GM12865 (cell line): ENCODE measurements around the gene PGAM4.
"Not testable (repeated sequence)": the region's sequence is repeated elsewhere in the genome, so short reads cannot be mapped to it uniquely, and the experiment has no call there.

Experiments used
- DNase-seq: peaks from one replicate; pipeline ENCODE4 v3.0.0; 2010; ENCODE audit warnings: low read depth
- H3K4me3 ChIP-seq: 2 replicates; pipeline ENCODE4 v1.5.1; 2011; ENCODE audit warnings: mild to moderate bottlenecking, low read depth, low read length, control low read depth
- TF ChIP-seq, protein P1 (sequence below): IDR thresholded peaks from 2 replicates; pipeline ENCODE4 v1.5.1; 2011; ENCODE audit warnings: low read length, control low read depth, low read depth, inconsistent platforms; ENCODE audit not compliant: insufficient read depth; ENCODE audit errors: missing control alignments

The PGAM4 gene

DNA sequence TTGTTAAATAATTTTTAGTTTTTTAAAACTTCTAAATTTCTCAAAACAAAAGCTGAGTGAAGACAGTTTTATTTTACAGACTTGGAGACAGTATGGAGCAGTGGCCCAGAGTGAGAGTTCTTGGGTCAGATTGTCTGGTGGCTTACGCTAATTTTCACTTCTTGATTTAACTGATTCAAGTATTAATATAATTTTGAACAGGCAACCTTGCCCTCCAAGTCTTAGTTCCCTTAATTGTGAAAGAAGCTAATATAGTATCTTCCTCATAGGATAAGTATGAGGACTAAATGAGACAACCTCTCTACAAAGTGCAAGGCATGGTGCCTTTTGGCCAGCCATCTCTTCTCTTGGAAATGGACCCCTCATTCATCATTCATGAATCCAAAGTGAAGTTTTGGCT lies 33.6 kb downstream of the PGAM4 start:
- DNase-seq: no peak
- TF ChIP-seq, protein P1, sequence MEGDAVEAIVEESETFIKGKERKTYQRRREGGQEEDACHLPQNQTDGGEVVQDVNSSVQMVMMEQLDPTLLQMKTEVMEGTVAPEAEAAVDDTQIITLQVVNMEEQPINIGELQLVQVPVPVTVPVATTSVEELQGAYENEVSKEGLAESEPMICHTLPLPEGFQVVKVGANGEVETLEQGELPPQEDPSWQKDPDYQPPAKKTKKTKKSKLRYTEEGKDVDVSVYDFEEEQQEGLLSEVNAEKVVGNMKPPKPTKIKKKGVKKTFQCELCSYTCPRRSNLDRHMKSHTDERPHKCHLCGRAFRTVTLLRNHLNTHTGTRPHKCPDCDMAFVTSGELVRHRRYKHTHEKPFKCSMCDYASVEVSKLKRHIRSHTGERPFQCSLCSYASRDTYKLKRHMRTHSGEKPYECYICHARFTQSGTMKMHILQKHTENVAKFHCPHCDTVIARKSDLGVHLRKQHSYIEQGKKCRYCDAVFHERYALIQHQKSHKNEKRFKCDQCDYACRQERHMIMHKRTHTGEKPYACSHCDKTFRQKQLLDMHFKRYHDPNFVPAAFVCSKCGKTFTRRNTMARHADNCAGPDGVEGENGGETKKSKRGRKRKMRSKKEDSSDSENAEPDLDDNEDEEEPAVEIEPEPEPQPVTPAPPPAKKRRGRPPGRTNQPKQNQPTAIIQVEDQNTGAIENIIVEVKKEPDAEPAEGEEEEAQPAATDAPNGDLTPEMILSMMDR: no peak
- H3K4me3 ChIP-seq: no peak overlapping the region

DNA sequence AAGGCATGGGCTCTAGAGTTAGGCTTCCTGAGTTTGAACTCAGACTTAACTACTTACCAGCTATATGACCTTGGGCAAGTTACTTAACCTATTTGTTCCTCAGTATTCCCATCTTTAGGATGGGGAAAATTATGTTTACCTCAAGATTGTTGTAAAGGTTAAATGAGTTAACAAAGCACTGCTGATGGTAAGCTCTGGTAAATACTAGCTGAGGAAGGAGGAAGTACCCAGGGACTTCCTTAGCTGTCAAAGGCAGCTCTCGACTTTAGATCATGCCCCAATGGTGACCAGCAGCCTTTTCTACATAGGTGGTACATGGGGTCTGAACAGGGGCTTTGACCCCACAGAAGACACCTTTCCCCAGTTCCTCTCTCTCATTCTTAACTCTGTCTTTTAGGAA lies 38.9 kb downstream of the PGAM4 start:
- TF ChIP-seq, protein P1: no peak
- no peak overlapping the region for H3K4me3 ChIP-seq
- no peak for DNase-seq

DNA sequence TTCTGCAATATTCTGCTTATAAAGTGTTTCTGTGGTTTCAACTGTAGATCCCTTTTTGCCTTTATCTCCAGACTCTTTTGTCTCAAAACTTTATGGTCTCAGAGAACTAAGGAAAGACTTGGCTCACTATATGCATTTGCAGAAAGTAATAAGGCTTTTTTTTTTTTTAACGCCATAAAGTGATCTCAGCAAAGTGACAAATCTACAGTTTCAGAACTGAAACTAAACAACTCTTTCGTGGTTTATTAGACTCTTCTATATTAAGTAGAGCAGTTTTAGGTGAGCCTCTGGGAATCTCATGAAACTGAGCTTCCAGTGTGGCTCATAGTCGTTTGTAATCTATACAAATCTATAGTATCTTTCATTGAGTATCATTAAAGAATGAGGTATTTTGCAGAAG lies 43.7 kb downstream of the PGAM4 start:
- TF ChIP-seq, protein P1: no peak
- no peak for DNase-seq
- H3K4me3 ChIP-seq: no peak overlapping the region

DNA sequence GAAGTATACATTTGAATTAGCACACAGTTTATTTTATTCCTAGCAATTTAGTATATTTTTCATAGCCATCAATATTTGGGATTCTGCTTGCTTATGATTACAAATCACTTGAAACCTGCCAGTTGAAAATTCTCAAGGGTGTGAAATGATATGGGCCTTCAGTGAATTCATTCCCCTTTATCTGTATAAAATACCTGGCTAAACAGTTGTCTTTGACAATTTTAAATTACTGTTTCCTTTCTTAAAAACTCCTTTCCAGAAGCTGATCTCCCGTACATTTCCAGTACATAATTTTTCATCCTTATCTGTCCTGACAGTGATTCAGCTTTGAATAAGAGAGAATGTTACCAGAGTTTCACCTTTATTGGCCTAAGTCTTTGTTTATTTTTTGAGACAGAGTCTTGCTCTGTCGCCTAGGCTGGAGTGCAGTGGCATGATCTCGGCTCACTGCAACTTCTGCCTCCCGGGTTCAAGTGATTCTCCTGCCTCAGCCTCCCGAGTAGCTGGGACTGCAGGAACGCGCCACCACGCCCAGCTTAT lies 45.0 kb downstream of the PGAM4 start:
- no peak for DNase-seq
- H3K4me3 ChIP-seq: no peak overlapping the region
- TF ChIP-seq, protein P1: no peak

DNA sequence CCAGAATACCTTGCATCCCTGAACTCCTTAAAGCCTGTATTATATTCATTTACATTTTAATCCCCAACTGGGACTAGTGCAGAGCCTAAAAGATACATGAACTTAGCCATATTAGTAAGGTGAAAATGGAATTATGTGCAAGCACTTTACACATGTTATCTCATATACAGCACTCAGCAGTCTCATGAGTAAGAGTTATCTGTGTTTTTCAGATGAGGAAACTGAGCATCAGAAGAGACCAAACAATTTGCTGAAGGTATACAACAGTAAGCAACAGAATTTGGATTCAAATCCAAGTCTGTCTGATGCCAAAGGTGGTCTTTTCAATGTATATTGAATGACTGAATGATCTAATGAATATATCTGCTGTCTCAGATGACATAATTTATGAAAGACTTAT lies 46.7 kb downstream of the PGAM4 start:
- H3K4me3 ChIP-seq: no peak overlapping the region
- TF ChIP-seq, protein P1: no peak
- DNase-seq: no peak

DNA sequence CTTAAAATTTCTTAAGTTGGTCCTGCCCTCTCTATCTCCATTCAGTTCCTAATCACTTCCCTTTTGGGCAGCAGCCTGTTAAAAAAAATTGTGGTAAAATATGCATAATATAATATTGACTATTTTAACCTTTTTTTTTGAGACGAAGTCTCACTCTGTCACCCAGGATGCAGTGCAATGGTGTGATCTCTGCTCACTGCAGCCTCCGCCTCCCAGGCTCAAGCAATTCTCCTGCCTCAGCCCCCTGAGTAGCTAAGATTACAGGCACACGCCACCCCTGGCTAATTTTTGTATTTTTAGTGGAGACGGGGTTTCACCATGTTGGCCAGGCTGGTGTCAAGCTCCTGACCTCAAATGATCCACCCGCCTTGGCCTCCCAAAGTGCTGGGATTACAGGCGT lies 50.1 kb downstream of the PGAM4 start:
- DNase-seq, H3K4me3 ChIP-seq: not testable (repeated sequence)

DNA sequence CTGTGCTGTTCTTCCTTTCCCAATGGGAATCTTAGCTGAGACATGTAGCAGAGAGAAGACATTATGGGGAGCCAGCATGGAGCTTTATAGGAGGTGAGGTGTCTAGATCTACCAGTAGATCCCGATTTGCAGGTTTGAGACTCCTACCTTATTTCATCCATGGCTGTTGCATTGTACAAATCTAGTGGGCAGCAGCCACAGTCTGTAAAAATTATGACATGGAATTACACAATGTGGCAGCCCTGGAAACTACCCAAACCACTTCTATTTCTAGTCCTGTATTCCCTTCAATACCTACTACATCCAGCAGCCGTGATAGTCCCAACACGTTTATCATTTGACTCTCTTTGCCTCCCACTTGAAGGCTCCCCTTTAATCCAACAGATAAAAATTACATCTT lies 50.9 kb downstream of the PGAM4 start:
- TF ChIP-seq, protein P1: no peak

More for the DNA sequence above, 50.9 kb downstream of the PGAM4 start:
- no peak overlapping the region for H3K4me3 ChIP-seq
- DNase-seq: no peak
